NCI-H510A (cell line): ENCODE measurements around the gene MYL12A.

ENCODE experiments used
- DNase-seq: peaks from one replicate; lab custom pipeline; 2025; lab: John Stamatoyannopoulos, UW

The MYL12A gene

DNA sequence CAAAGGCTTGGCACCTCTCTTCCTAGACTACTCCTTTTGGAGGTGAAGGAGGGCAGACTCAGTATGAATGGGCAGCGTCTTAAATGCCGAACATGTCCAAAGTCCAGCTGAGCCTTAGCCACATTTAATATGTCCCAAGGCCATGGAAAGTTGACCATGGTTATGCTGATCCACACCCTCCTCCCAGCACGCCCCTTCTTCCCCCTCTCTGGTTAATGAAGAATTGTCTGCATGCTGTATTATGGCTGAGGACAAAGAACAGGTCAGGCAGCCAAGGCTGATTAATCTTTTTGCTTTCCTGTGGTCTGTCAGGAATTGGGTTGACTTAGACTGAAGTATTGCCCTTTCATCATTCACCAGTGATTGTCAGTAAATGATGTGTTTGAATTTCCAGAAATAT is 22.0 kb upstream of the MYL12A start:
- DNase-seq, result no peak

DNA sequence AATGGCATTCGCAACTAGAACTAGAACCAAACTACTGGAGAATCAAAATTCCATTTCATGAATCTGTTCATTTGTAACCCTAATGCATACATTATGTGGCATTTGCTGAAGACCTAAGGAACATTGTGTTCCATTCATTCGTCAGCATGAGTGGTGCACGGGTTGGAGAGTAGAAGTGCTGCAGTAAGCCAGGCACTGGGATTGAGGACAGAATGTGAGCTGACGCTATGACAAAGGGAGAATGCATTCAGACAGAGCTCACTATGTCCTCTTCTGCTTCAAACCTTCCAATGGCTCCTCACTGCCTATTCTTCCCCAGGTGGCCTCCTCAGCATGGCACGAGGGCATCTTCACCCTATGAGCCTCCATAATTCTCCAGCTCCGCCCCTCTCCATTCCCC is 21.6 kb upstream of the MYL12A start:
- no peak for DNase-seq

DNA sequence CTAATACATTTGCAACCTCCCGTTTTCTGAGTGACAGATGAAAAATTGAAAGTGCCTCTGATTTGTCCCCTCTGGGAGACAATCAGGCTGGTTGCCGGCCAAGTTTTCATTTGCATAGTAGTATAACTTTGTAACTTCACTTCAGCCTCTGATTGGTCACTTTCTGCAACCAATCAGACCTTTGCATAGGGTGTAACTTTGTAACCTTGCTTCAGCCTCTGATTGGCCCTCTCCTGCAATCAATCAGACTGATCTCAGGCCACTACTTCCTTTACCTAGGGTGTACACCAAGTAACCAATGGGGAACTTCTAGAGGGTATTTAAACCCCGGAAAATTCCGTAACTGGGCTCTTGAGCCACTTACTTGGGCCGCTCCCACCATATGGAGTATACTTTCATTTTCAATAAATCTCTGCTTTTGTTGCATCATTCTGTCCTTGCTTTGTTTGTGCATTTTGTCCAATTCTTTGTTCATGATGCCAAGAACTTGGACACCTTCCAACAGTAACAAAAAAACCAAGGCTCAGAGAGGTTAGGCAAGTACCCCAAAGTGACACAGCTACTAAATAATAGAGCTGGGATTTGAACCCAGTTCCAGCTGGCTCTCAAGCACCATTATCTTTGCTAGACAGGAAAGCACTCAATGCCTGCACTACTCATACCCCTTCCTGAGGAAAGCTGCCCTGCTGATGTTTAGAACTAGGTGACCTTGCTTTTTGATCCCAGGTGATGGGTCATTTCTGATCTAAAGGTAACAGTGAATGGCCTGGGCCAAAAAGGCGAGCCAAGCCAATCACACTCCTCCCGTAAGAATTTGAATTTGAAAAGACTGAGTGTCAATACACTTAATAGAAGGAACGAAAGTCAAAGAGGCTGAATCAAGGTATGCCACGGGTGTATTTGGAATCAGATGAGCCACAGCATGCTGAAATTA is 16.9 kb upstream of the MYL12A start:
- DNase-seq, result no peak

DNA sequence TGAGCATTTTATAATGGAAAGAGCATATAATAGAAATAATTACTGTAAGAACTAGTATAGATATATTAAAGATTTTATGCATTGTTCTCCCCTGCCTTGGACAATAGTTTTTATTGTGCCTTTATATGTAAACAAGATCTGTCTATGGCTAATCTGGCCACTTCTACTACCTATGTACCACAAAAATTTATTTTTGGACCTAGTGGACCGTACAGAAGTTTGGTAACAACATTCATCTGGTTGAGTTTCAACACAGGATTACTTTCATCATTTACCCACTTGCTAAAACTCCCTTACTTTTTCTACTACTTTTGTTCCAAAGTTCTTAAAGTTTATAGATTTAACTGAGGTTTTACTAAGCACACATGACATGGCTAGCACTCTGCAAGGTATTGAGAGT is 14.6 kb upstream of the MYL12A start:
- DNase-seq, result no peak

DNA sequence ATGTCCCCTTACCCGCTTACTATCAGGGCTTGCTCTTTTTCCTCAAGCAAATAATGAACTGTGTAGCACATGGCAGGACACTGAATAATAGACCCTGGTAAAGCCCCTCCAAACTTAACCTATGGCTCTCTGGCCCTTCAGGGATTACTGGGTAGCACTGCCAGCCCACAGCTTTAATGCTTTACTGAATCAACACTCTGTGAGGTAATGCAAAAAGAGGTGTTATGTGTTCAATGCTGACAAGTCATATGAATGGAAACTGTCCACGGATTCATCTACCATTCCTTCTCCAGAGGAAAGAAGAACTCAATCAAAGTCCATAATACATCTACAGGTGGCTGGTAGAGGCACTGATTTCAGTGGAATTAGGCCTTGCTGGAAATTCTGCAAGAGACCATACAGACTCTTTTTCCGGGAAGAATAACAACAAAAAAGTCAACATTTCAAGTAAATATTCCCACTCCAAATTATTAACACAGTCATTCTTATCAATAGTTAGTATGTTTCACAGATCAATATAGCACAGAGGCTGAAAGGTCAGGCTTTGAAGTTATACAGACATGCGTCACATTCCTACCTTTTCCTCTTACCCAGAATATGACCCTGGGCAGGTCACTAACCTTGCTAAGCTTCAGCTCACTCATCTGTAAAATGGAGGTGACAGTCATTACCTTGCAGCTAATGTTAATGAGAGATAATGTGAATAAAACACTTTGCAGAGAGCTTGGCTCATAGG is 14.0 kb upstream of the MYL12A start:
- no peak for DNase-seq

DNA sequence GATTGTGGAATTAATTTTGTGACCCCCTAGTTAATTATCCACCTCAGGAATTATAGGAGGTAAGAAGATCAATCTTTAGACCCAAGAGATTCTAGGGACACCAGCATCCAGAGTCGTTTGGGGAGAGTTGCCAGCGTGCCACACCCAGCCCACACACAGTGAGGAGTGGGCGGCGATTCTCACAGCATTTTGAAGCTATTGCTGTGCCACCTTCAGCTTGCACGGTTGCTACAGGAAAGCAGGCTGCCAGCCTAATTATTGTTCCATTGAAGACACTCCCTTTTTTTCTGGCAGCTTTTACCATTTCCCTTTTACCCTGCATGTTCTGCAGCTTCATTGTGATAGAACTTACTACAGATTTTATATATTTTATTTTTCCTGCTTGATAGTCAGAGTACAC is 13.1 kb upstream of the MYL12A start:
- no peak for DNase-seq

DNA sequence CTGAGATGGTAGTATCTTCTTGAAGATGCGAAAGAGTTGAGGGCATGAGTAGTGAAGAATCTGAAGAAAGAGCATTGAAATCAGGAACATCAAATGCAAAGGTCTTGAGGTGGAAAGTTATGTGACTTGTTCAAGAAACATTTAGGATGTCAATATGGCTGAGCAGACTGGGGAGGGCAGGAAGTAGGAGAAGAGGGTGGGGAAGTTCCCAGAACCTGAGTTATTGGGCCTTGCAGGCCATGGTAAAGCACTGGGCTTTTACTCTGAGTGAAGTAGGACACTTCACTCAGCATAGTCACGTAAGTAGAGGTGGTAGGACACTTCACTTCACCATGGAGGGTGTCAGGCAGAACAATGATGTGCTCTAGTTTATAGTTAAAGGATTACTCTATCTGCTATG is 11.8 kb upstream of the MYL12A start:
- DNase-seq, result no peak

DNA sequence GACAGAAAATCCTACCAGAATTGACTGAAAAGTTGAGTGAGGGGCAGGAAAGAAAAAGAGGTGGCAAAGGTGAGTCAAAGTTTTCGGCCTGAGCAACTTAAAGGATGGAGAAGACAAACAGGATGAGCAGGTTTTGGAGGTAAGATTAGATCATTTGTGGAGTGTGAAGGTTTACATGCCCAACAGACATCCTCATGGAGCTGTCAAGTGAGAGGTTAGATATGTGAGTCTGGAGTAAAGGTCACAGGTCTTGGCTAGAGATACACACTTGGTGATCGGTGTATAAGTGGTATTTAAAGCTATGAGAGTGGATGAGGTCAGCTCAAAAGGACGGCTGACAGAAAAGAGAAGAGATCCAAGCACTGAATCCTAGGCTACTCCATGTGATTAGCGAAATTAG is 11.1 kb upstream of the MYL12A start:
- DNase-seq, result peak; percentile 16

DNA sequence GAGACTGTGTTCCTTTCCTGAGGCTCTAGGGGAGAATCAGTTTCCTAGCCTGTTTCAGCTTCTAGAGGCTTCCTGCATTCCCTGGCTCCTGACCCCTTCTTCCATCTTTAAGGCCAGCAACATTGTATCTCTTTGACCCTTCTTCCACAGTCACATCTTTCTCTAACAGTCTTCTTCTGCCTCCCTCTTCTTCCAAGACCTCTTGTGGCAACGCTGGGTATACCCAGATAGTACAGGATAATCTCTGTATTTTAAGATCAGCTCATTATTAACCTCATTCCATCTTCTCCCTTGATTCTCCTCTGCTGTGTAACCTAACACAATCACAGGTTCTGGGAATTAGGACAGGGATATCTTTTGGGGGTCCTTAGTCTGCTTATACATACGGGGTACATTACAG is 8.9 kb upstream of the MYL12A start:
- no peak for DNase-seq

DNA sequence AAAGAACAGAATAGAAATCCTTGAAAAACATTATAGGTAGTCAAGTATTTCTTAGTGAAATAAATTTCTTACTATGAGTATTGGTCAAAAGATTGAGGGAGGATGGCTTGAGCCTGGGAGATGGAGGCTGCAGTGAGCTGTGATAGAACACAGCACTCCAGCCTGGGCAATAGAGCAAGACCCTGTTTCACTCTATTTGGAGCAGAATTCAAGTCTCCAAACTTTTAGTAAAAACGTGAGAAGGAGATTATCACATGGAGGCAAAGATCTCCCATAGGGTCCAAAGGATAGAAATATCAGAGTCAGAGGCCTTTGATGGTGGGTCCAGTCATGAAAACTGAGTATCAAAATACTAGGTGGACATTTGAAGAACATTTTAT is 2.4 kb upstream of the MYL12A start:
- DNase-seq, result no peak

DNA sequence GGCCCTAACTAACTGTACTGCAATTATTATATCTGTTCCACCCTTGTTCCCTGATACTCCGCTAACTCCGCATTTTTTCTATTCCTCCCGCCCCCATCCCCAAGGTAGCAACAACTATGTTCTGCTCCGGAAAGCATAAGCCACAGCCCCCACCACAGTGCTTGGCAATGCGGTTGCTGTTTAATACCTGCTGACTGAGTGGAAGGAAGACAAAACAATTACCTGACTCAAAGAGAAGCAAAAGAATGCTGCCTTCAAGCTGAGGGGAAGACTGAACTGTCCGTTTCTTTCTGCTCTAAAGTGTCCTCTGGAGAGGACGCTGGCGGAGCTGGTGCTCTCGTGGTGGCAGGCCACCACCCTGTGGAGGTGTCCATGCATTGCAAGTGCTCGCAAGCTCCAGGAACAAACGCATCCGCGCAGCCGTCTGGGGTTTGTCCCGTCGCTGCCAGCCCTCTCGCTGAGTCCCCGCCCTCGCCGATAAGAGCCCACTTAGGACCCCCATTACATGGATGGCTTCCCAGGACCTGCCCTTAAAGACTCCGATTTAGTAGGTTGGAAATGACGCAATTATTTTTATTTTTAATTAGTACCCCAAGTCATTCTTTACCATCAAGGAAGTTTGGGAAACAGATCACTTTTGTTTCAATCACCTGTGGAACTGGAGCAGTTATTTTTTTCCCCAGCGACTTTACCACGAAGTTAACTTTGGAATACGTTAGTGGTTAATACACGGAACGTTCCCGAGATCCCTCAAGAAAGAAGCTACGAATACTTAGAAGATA is 1.6 kb upstream of the MYL12A start:
- peak; percentile 67 for DNase-seq

DNA sequence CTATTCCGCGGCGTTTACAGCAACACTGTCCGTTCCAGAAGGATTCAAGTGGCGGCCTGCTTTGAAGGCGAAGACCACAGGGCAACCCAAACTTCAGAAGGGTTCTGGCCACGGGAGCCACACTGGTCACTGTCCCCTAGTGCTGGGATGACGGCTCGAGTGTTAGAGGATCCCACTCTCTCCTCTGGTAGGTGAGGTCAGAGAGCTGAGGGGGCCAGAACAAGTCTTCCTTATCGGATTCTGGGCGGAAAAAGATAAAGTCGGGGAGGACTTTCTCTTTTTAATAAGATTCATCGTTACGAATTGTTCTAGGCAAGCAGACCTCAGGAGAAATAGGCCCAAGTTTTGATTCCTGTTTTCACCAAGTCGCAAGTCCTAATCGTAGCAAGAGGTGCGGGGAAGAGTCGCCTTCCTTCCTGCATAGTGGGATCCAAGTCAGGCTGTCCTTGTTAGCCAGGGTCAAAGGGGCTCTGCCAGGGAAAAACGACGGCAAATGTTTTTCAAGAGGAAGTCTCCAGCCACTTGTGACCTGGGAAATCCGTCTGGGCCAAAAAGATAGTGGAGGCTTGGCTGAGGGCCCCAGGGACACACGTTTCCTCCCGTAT is 864 bp upstream of the MYL12A start:
- DNase-seq, result no peak

DNA sequence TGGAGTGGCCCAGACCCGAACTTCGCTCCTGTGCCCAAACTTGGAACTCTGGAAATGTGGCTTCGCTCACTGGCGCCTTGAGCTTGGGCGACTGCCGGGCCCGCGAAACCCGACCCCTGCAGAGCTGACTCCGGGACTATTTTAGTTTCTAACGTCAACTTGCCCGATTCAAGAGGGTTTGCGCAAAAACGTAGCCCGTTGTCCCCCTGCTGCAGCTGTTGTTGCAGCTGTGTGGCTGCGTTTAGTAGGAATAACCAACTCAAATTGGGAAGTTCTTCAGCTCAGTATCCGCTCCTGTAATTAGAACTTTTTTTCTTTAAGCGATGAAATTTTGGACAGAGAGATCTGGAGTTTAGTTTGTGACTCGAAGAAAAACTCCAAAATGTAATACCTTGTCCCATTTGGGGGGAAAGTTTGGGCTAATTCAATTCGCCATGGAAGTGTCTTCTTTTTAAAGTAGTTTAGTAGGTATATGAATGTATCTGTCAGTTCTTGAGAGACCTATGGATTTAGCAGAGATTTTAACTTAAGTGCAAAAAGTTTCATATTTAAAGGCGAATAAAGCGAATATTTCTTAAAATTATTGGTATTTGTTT is 559 bp downstream of the MYL12A start:
- DNase-seq, result no peak

DNA sequence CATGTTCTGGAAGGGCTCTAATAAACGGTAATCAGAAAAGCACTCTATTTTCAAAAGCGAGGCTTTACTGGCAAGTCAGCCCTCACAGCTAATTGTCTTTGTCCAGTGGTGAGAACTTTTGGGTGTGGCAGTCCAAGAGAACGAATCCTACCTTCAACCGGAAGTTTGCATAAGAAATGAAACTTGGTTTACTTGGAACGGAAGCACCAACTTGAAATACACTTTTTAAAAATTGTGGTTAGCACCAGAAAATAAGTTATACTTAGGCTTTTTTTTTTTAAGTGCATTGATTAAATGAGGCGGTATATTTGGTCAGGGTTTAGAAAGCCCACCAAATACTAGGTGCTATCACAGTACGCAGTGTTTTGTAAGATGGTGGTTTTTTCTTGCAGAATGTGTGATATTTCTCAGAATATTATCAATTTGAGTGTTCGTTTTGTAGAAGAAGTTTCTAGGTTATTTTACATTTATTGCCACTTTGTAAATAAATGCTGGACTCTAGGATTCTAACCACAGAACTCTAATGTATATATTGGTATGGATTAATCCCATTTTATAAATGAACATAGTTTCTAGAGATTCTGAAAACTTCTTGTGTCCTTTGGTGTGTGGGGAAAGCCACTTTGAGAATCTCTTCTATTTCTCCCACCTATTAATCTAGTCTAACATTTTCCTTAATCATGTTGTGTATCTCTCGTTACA is 1.2 kb downstream of the MYL12A start:
- peak; percentile 7 for DNase-seq

DNA sequence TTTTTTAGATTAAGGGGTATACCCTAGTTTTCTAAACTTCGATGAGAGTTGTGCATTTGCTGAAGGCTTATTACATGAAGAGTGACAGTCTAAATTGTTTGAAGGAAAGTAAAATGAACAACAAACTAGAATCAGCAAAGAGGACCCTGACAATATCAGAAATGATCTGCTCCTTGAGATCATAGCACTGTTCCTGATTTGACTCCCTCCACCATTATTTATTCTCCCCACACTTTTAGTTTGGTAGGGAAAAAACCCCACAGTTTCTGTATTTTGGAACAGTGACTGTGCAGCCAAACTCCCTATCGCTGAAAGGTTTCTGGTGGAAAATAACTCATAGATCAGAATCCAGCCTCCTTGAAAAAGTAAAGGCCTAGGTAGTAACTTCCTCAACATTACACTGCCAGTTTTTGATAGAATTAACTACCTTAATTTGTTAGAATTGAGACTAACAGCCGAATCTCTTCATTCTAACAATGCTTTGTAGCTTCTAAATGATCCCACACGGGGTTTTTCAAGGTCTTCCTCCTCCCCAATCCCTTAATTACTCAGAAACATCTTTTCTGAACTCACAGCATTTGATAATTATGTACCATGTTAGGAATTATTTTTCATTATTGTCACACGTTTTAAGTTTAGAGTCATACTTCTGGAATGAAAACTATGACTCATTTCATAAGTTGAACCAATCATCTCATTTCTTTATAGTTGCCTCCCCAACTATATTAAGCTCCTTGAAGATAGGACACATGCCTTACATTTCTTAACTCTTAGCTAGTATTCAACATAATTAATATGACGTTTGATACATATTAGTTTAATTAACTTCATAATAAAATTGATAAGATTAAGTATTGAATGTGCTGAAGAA is 2.9 kb downstream of the MYL12A start:
- no peak for DNase-seq

DNA sequence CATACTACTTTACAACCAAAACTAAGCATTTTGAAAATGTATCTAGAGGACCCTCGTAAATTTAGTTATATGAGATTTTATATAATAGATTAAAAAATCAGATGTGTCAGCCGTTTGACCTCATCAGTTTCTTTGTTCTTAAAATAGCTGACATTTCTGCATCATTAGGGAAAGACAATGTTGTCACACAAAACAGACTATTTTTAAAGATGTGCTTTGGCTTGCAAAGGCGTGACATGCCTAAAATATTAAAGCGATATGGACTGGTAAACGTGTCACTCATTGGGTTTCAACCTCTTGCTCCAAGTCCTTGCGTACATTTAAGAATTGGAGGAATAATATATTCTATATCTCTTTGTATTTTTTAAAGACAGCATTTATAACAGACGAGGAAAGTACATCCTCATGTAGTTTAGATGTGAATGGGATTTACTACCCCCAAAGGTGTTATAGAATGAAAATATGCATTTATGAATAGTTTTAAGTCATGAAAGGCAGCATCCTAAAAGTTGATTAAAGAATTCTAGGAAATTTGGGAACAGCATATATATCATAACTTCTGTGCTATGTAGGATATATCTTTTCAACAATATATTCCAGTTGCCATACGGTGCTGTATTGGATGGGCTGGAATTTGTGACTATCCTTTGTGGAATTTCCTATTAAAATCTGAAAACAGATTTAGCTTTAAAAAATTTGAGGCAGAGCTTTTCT is 3.8 kb downstream of the MYL12A start:
- DNase-seq, result no peak

DNA sequence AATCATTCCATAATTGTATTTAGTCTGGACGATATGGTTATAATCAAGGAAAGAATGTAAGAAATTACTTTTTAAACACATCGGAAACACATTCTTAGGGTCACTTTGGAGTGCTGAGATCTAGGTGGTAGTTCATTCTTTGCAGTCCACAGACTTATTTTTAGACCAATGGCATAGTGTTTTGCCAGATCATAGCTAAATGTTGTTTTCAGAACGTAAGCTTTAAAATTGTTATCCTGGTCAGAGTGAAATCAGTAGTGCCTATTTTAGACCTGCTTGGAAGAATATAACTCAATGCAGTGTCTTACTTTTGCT is 4.3 kb downstream of the MYL12A start:
- DNase-seq, result no peak

DNA sequence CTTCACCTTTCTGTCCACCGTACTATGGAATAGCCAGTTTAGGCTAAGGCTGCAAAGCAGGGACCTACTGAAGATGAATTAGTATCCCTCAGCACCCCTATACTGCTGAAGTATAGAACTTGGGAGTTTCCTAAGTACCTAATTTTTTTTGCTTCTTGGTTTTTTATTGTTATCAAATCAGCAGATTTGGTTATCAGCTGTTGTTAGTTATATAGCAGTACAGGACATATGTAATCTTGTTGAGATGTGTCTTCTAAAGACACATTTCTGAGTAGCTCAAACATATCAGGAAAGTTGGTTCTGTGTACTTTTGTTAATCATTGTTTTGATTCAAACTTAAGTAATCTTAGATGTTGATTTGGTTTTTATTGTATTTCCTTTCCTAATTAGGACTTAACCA is 5.2 kb downstream of the MYL12A start:
- no peak for DNase-seq

DNA sequence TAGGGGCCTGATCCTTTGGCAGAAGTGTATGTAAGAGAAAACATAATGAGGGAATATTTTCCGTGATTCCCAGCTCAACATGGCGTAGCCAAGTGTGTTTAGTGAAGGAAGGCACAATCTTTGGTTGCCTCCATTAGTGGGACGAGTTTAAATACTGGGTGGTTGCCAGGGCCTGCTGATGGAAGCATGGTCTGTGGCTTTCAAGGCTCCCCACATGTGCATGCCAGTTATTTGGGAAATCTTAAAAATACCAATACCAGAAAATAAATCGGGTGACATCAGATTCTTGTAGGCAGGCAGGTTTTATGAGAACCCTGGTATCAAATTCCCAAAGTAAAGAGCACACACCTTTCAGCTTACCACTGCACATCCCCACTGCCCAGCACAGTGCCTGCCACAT is 7.1 kb downstream of the MYL12A start:
- no peak for DNase-seq
